Activated naive CD4-positive, alpha-beta T cell (primary cell): ENCODE results near the gene B3GLCT.
"Not testable (repeated sequence)": the region's sequence is repeated elsewhere in the genome, so short reads cannot be mapped to it uniquely, and the experiment has no call there.

Experiments used
- DNase-seq, 4 experiments: peaks; one replicate each; lab custom pipeline; 2025; lab: John Stamatoyannopoulos, UW

The B3GLCT gene

GRCh38 chr13:31199849-31200636 lies at the start of gene B3GLCT:
TSS of gene B3GLCT (plus strand) at chr13:31199975. CDS start at chr13:31200085, 110 bp downstream.
- DNase-seq, result peak; percentile 39 to 76 (median 66)

- no peak for DNase-seq
Measured at GRCh38 chr13:31150315-31150985, 49.3 kb upstream of the B3GLCT start.

GRCh38 chr13:31151837-31152236 lies 47.9 kb upstream of the B3GLCT start:
- no peak for DNase-seq

GRCh38 chr13:31154939-31155338 lies 44.8 kb upstream of the B3GLCT start:
- DNase-seq, result no peak

GRCh38 chr13:31159306-31159705 lies 40.5 kb upstream of the B3GLCT start:
- no peak for DNase-seq

GRCh38 chr13:31160857-31161556 lies 38.8 kb upstream of the B3GLCT start:
- DNase-seq, result peak; percentile 21 to 52 (median 36)

- peak; percentile 93 to 97 (median 96) for DNase-seq
Measured at GRCh38 chr13:31161557-31162150, 38.1 kb upstream of the B3GLCT start, which contains the start of gene HSPH1. TSS of gene HSPH1 (minus strand) at chr13:31161904. CDS start at chr13:31161582, 322 bp downstream.

GRCh38 chr13:31162151-31163008 lies 37.4 kb upstream of the B3GLCT start:
- peak; percentile 91 to 95 (median 94) for DNase-seq

GRCh38 chr13:31166591-31166990 lies 33.2 kb upstream of the B3GLCT start:
- DNase-seq, result no peak

- no peak for DNase-seq
Measured at GRCh38 chr13:31167490-31167889, 32.3 kb upstream of the B3GLCT start.

GRCh38 chr13:31168166-31168565 lies 31.6 kb upstream of the B3GLCT start:
- DNase-seq, result no peak

GRCh38 chr13:31168736-31169135 lies 31.0 kb upstream of the B3GLCT start:
- no peak for DNase-seq

- DNase-seq, result no peak
Measured at GRCh38 chr13:31172001-31172400, 27.8 kb upstream of the B3GLCT start.

- DNase-seq, result no peak
Measured at GRCh38 chr13:31172535-31172934, 27.2 kb upstream of the B3GLCT start.

- no peak for DNase-seq
Measured at GRCh38 chr13:31174018-31174417, 25.8 kb upstream of the B3GLCT start.

GRCh38 chr13:31175847-31176532 lies 23.8 kb upstream of the B3GLCT start:
- no peak for DNase-seq

- not testable (repeated sequence) for DNase-seq
Measured at GRCh38 chr13:31177813-31178495, 21.8 kb upstream of the B3GLCT start.

GRCh38 chr13:31179241-31179640 lies 20.5 kb upstream of the B3GLCT start:
- DNase-seq, result no peak

- DNase-seq, result no peak
Measured at GRCh38 chr13:31179754-31180153, 20.0 kb upstream of the B3GLCT start.

GRCh38 chr13:31182987-31183386 lies 16.8 kb upstream of the B3GLCT start:
- no peak for DNase-seq
